Ascending aorta (tissue), 2 donors: ENCODE data around the gene TERB1. TPM values are rescaled to one million over a fixed set of nuclear protein-coding genes. Genes with fewer than 3 reads are reported as not detected.
A peak's percentile ranks its signal among the peaks of the same experiment; 100 is the strongest.

Experiments used
- DNase-seq, 2 donors: peaks; one replicate each; pipeline ENCODE4 v3.0.0-alpha.2; 2019; ENCODE audit warnings: low spot score in 2 of 2
- H3K27ac ChIP-seq, 2 donors: fragments of 200-600 bp; sonication (generic); one replicate each; pipeline ENCODE4 v1.5.1; 2016 to 2017; ENCODE audit warnings: mild to moderate bottlenecking in 1 of 2
- H3K27me3 ChIP-seq: fragments of 200-600 bp; sonication (generic); one replicate; pipeline ENCODE4 v1.5.1; 2017
- H3K36me3 ChIP-seq, 2 donors: fragments of 200-600 bp; sonication (generic); one replicate each; pipeline ENCODE4 v1.5.1; 2016
- H3K4me1 ChIP-seq, 2 donors: fragments of 200-600 bp; sonication (generic); one replicate each; pipeline ENCODE4 v1.5.1; 2016 to 2017; ENCODE audit warnings: mild to moderate bottlenecking in 1 of 2
- H3K4me3 ChIP-seq, 2 donors: fragments of 200-600 bp; sonication (generic); one replicate each; pipeline ENCODE4 v1.5.1; 2016 to 2017; ENCODE audit warnings: mild to moderate bottlenecking in 1 of 2
- H3K9me3 ChIP-seq, 2 donors: fragments of 200-600 bp; sonication (generic); one replicate each; pipeline ENCODE4 v1.5.1; 2016
- CTCF ChIP-seq, 3 experiments: fragments of 200-600 bp in 2 of 3; fragments of 450-650 bp in 1 of 3; sonication (generic) in 2 of 3; IDR thresholded peaks; one replicate each; pipeline ENCODE4 v1.5.1; 2016 to 2019; ENCODE audit warnings: antibody characterized with exemption in 3 of 3, mild to moderate bottlenecking in 1 of 3, moderate library complexity in 1 of 3
- intact Hi-C: fragments of 100-400 bp; cut with DNase I; formaldehyde crosslinking; loops from one replicate; pipeline ENCODE4 v1.15.1; 2023
- total RNA-seq: library from RNA; depleted of rRNA; stranded (reverse); fragments of >200 nt; gene quantifications from one replicate; pipeline ENCODE4 v1.1.0, GENCODE V29; 2016

TERB1 gene
- total RNA-seq, 1 donor from 2014 or later: not detected

- Histone ChIP-seq H3K27me3 (peaks cover 15% of the 10 kb centered on the region), H3K4me3 (no peak overlapping the region), H3K4me1 (peaks cover 8 to 18% of the 10 kb centered on the region in 2 donors), H3K27ac (no peak overlapping the region), H3K36me3 (no peaks in the 10 kb centered on the region), H3K9me3 (peaks cover 0 to 3% of the 10 kb centered on the region in 2 donors)
- no peak for TF ChIP-seq CTCF (IDR thresholded peaks at IDR 0.05)
- DNase-seq: no peak
- intact Hi-C loops: no loop called here
Measured at GRCh38 chr16:66840883-66841282, 39.5 kb upstream of the TERB1 start.

GRCh38 chr16:66834746-66835145 is 33.4 kb upstream of the TERB1 start:
- Histone ChIP-seq H3K27ac (no peak overlapping the region), H3K27me3 (no peaks in the 10 kb centered on the region), H3K36me3 (no peaks in the 10 kb centered on the region), H3K4me3 (no peak overlapping the region), H3K9me3 (peaks cover 0 to 3% of the 10 kb centered on the region in 2 donors), H3K4me1 (peaks cover 0 to 4% of the 10 kb centered on the region in 2 donors)
- no peak for TF ChIP-seq CTCF (IDR thresholded peaks at IDR 0.05)
- intact Hi-C loops: no loop called here
- DNase-seq: no peak

DNA sequence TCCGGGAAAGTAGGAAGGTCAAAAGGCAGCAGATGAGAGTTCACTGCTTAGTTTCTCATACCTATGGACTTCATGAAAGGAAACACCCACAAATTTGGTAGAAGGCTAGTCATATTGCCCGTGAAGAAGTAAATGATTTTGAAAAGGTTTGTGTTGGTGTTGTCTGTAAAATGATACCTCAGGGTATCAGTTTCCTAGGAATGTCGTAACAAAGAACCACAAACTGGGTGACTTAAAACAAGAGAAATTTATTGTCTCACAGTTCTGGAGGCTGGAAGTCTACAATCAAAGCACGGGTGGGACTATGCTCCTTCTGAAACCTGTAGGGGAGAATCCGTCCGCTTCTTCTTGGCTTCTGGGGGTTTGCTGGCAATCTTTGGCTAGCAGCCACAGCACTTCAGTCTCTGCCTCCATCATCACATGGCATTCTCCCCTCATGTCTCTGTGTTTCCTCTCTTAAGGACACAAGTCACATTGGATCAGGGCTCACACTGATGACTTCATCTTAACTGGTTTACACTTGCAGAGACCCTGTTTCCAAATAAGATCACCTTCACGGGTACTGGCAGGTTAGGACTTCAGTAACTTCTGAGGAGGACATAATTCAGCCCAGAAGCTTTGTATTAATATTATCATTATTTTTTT is 31.4 kb upstream of the TERB1 start:
- Histone ChIP-seq H3K27me3 (no peaks in the 10 kb centered on the region), H3K9me3 (no peaks in the 10 kb centered on the region), H3K4me1 (peaks cover 0 to 17% of the 10 kb centered on the region in 2 donors), H3K4me3 (no peak overlapping the region), H3K27ac (no peak overlapping the region), H3K36me3 (peaks cover 1 to 2% of the 10 kb centered on the region in 2 donors)
- TF ChIP-seq CTCF (IDR thresholded peaks at IDR 0.05): no peak
- intact Hi-C loops: no loop called here
- no peak for DNase-seq

DNA sequence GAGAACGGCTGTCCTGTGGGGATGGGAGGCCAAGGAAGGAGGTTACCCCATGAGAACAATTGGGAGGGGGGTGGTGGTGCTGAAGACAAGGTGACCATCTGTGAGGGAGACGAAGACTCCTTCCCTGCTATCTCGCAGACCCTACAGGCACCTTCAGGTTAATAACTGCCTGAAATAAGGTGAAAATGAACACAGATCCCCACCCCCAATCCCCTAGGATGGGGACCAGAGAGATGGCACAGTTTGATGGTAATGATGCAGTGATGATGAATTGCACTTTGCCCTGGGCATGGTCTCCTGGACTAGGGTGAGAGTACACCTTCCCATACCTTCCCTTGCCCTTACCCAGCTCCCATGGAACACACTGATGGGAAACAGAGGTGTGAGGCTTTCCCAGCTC is 30.8 kb upstream of the TERB1 start:
- intact Hi-C loops: no loop called here
- Histone ChIP-seq H3K4me1 (peaks cover 0 to 17% of the 10 kb centered on the region in 2 donors), H3K27me3 (no peaks in the 10 kb centered on the region), H3K36me3 (peaks cover 7 to 8% of the 10 kb centered on the region in 2 donors), H3K9me3 (no peaks in the 10 kb centered on the region), H3K4me3 (no peak overlapping the region), H3K27ac (no peak overlapping the region)
- DNase-seq: no peak
- TF ChIP-seq CTCF (IDR thresholded peaks at IDR 0.05): no peak

DNA sequence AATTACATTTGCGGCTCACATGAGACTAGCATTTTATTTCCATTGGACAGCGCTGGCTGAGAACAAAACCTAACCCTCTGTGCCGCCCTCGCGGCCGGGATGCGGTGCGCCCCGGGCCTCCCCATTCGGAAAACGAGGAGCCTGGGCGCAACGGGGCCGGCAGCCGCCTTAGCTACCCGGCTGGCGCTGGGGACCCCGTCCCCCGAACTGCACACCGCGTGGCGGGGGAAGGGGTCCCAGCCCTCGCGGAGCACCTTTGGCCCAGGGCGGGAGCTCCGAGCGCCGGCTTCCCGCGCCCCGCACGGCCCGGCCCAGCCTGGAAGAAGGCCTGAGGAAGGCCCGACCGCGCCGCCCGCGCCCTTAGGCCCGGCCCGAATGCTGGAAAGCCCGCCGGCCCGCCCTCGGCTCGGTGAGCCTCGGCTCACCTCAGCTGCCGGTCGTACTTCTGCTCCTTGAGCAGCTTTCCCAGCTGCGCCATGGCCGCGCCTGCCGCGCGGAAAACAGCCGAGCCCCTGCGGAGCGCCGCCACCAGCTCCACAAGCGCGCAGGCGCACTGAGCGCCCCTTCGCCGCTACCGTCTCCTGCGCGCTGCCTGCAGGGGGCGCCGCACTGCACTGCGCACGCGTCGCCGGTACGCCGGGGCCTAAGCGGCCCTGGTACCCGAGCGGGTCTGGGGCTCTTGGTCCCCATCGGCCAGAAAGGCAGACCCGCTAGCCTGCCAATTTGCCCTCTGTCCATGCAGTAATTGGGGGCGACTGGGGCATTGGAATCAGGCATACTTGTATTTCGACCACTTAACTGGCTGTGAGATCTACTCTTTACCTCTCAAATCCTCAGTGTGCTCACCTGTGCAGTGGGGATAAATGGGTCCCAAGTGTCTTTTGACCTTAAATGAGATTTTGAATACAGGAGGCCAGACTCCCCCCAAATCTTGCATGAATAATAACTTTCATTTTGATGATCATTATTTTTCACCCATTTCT is 29.3 kb upstream of the TERB1 start, which contains the start of gene NAE1:
Gene NAE1 (minus strand): TSS at position 555 of the 983 bp plus-strand sequence. CDS start 77 bp downstream, at position 478.
- no peaks in the 10 kb centered on the region for H3K27me3 ChIP-seq
- H3K36me3 ChIP-seq: peaks cover 10 to 22% of the 10 kb centered on the region in 2 donors
- peaks cover 0 to 17% of the 10 kb centered on the region in 2 donors for H3K4me1 ChIP-seq
- H3K4me3 ChIP-seq: peak within 1 kb of the TSS; percentile 76 to 77
- intact Hi-C loops: loop anchor here (1.0 kb wide), 1 partner anchor 37 kb away; no protein-coding TSS in a partner anchor
- peak; percentile 96 to 98 (median 97) for TF ChIP-seq CTCF (IDR thresholded peaks at IDR 0.05)
- peak; percentile 11 to 89 for DNase-seq
- H3K9me3 ChIP-seq: no peaks in the 10 kb centered on the region
- peak within 1 kb of the TSS; percentile 85 to 87 for H3K27ac ChIP-seq
